ENCODE data around the gene PLXDC1. TPM values are rescaled to one million over a fixed set of nuclear protein-coding genes. Genes with fewer than 3 reads are reported as not detected.
A peak's percentile ranks its signal among the peaks of the same experiment; 100 is the strongest.

Gene PLXDC1
- total and polyA plus RNA-seq, 11 donors, result 4.8 to 17.4 (median 13.3) TPM

- ATAC-seq (no peak), DNase-seq (peak in 1 of 5 donors; percentile 15)
- peaks cover 0 to 2% (median 0%) of the 10 kb centered on the region in 9 donors for H3K36me3 ChIP-seq
- H3K4me3 ChIP-seq, result no peak overlapping the region
- H3K27ac ChIP-seq, result no peak overlapping the region
- WGBS, 4 donors, result 56 to 60% (median 57%) methylated on average over 13 to 19 of the region's 19 CpGs
- H3K4me1 ChIP-seq, result peaks cover 0 to 6% (median 0%) of the 10 kb centered on the region in 12 donors
- intact Hi-C loops (cut with DNase I), result no loop called here
- H3K9me3 ChIP-seq, result no peaks in the 10 kb centered on the region
- TF ChIP-seq CTCF (IDR thresholded peaks at IDR 0.05), result no peak
- no peaks in the 10 kb centered on the region for H3K27me3 ChIP-seq
Measured at GRCh38 chr17:39110435-39111136, 40.9 kb downstream of the PLXDC1 start.

GRCh38 chr17:39108461-39109375, 42.7 kb downstream of the PLXDC1 start:
- intact Hi-C loops (cut with DNase I), result no loop called here
- Histone ChIP-seq H3K4me3 (no peak overlapping the region), H3K4me1 (peaks cover 0 to 9% (median 0%) of the 10 kb centered on the region in 12 donors), H3K36me3 (peaks cover 0 to 2% (median 0%) of the 10 kb centered on the region in 9 donors), H3K9me3 (no peaks in the 10 kb centered on the region), H3K27ac (no peak overlapping the region), H3K27me3 (no peaks in the 10 kb centered on the region)
- ATAC-seq (no peak), DNase-seq (peak in 1 of 5 donors; percentile 10)
- WGBS, 4 donors, result 63 to 83% (median 82%) methylated on average over 7 to 23 of the region's 23 CpGs
- TF ChIP-seq POLR2A (IDR thresholded peaks at IDR 0.05) (no peak), CTCF (IDR thresholded peaks at IDR 0.05) (no peak)

- Histone ChIP-seq H3K9me3 (no peaks in the 10 kb centered on the region), H3K27me3 (no peaks in the 10 kb centered on the region), H3K27ac (no peak overlapping the region), H3K4me1 (peaks cover 0 to 9% (median 0%) of the 10 kb centered on the region in 12 donors), H3K4me3 (no peak overlapping the region), H3K36me3 (peaks cover 0 to 2% (median 0%) of the 10 kb centered on the region in 9 donors)
- ATAC-seq, result no peak
- WGBS, 4 donors, result 78 to 88% (median 84%) methylated on average over 8 of the region's 8 CpGs
- intact Hi-C loops (cut with DNase I), result no loop called here
- TF ChIP-seq POLR2A (IDR thresholded peaks at IDR 0.05) (no peak), CTCF (IDR thresholded peaks at IDR 0.05) (no peak)
- peak in 1 of 5 donors; percentile 4 for DNase-seq
Measured at GRCh38 chr17:39107973-39108372, 43.5 kb downstream of the PLXDC1 start.

- no peak for ATAC-seq
- 85 to 90% (median 85%) methylated on average over 7 of the region's 7 CpGs for WGBS, 4 donors
- Histone ChIP-seq H3K27ac (no peak overlapping the region), H3K36me3 (peaks cover 0 to 2% (median 0%) of the 10 kb centered on the region in 9 donors), H3K4me3 (no peak overlapping the region), H3K4me1 (peaks cover 0 to 9% (median 0%) of the 10 kb centered on the region in 12 donors), H3K9me3 (no peaks in the 10 kb centered on the region), H3K27me3 (no peaks in the 10 kb centered on the region)
- no peak for TF ChIP-seq POLR2A (IDR thresholded peaks at IDR 0.05)
- TF ChIP-seq CTCF (IDR thresholded peaks at IDR 0.05), result no peak
- intact Hi-C loops (cut with DNase I), result no loop called here
- peak in 1 of 5 donors; percentile 8 for DNase-seq
Measured at GRCh38 chr17:39107155-39107554, 44.3 kb downstream of the PLXDC1 start.
